NCI-H146 treated with DMSO at 0.1 percent for 48 hours (cell line): ENCODE measurements around the gene PRPF31.

Experiments
- DNase-seq: peaks from one replicate; lab custom pipeline; 2025; ENCODE audit not compliant: unreplicated experiment; lab: John Stamatoyannopoulos, UW

Gene PRPF31

DNA sequence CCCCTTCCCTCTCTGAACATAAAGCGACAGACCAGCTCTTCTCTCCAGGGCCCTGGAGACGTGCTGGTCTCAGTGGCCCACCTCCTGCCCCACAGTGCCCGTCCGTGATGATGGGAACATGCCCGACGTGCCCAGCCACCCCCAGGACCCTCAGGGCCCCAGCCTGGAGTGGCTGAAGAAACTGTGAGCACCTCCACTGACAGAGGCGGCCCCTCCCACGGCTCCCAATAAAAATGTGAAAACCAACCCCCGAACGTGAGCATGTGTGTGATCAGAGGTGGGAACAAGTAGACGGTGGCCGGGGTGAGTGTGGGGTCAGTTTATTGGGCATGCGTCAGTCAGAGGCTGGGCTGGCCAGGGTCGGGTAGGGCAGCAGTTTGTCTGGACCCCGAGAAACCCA, 8.8 kb upstream of the PRPF31 start:
- no peak for DNase-seq

DNA sequence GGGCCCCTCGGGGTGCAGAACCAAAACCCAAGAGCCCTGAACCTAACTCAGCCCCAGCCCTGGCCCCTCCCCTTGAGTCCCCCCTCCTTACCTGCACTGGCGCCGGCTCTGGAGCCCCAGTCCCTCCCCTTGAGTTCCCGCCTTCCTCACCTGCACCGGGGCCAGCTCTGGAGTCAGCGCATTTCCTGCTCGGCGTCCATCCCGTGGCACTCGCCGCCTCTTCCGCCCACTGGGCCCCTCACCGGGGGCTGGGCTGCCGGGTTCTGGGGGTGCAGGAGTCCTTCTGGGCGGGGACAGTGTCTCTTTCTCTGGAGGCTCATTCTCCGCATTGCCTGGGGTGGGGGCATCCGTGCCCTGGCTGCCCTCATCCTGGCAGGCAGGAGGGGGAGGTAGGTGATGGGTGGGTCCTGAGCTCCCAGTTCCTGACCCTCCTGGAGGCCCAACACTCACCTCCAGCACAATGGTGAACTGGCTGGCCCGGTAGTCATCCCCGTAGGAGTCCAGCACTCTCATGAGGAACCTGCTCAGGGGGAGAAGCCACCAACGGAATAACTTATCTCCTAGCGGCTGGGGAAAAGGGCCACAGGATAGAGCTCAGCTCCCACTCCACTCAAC, 7.6 kb upstream of the PRPF31 start:
- no peak for DNase-seq

DNA sequence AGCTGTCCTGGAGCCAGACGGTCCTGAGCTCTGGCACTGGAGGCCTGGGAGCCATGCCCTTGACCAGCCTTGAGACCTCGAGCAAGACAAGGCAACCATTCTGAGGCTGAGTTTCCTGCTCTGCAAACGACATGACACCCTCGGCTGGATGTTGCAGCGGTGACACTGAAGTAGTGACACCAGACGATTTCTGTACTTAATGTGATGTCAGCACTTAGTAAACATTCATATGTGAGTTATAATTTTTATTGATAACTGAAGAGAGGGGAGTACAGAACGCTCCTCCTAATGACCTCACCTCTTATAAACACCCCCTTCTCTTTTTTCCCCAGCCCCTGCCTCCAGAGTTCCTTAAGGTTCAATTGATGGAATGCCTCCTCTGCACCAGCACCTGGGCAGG, 7.1 kb upstream of the PRPF31 start:
- DNase-seq, result no peak

DNA sequence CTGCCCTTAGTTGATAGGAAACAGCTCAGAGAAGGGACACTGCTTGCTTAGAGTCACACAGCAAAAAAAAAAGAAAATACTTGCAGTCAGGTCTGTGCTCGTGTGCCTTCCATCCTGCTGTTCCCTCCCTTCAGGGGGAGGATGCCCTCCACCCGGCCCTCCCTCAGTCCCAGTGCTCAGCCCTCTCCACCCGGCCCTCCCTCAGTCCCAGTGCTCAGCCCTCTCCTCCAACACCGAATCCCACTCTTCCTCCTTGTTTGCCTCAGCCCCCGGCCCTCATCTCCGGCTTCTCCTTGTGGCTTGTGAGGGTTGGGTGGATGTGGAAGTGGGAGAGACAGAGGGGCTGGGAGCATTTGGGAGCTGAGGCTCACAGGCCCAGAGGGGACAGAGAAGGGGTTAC, 5.9 kb upstream of the PRPF31 start:
- no peak for DNase-seq

DNA sequence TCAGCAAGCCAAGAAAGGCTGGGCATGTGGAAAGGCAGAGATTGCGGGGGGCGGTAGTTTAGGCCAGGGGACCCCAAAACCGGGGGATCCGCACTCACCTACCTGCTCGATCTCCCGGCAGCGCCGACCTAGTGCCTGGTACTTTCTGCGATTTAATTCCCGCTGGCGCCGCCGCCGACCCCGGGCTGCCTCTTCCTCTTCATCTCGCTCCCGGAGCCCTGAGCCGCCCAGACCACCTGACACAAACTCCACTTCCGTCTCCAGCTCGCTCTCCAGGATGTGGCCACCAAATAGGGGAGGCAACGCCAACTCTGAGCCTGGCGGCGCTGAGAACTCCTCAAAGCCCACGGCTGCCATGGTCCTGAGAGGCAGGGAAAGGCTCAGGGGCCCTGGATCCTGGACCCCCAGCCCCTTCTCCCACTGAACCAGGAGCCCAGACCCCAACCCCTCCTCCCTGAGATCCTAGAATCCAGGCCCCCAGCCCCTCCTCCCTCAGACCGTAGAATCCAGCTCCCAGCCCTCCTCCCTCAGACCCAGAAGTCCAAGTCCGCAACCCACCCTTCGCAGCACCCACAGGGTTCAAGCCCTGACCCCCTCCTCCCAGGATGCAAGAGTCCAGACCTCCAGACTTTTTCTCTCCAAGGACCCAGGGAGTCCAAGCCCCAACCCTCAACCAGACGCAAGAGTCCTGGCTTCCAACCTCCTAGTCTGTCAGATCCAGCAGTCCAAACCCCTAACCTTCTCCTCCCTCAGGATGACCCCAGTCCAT, 1.0 kb upstream of the PRPF31 start:
- DNase-seq, result no peak

DNA sequence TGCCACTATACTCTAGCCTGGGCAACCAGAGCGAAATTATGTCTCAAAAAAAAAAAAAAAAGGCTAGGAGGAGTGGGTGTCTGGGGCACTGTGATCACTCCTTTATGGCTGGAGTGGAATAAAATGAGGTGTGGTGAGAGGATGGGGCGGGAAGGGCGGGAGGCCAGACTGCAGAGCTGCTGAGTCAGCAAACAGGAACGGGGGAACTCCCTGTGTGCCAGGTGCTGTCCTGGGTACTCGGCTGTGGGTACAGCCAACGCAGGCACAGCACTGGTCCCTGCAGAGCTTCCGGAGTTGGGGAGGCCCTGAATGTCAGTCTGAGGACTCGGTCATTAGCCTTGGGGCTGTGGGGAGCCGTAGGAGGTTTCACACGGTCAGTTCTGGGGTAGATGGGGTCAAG, 5.7 kb downstream of the PRPF31 start:
- DNase-seq, result no peak

DNA sequence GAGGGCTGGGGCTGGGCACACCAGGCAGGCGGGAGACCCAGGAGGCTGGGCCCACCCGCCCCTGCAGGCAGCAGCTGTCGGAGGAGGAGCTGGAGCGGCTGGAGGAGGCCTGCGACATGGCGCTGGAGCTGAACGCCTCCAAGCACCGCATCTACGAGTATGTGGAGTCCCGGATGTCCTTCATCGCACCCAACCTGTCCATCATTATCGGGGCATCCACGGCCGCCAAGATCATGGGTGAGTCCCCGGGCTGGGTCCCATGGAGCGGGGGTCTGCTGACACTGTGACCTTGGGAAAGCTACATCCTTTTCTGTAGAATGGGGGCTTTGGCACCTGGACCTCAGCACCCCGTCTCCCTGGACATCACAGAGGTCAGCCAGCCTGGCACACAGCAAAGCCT, 8.1 kb downstream of the PRPF31 start:
- no peak for DNase-seq

DNA sequence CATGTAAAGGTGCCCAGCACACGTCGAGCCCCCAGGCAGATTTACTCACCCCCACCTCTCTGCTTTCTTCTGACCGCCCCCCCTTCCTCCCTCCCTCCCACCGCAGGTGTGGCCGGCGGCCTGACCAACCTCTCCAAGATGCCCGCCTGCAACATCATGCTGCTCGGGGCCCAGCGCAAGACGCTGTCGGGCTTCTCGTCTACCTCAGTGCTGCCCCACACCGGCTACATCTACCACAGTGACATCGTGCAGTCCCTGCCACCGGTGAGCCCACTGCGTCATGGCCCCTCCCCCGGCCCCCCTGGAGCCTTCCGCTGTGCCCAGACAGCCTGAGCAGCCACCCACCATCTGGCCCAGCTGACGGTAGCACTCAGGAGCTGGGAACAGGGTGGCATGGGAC, 8.8 kb downstream of the PRPF31 start:
- no peak for DNase-seq

DNA sequence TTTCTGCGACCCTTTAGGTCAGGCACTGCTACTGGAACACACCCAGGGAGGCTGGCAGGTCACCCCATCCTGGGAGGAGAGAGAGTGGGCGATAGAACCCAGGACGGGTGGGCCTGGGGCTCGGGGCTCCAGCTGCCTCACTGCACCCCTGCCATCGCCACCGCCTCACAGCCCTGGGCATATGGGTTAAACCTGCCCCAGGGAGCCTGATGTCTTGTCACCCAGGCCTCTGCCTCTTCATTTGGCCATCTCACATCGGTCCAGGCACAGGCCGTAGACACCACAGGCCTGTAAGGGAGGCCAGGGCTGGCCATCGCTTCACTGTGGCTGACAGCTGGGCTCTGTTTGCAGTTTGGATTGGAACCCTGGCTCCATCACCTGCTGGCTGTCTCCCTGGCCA, 10.2 kb downstream of the PRPF31 start:
- DNase-seq, result no peak

DNA sequence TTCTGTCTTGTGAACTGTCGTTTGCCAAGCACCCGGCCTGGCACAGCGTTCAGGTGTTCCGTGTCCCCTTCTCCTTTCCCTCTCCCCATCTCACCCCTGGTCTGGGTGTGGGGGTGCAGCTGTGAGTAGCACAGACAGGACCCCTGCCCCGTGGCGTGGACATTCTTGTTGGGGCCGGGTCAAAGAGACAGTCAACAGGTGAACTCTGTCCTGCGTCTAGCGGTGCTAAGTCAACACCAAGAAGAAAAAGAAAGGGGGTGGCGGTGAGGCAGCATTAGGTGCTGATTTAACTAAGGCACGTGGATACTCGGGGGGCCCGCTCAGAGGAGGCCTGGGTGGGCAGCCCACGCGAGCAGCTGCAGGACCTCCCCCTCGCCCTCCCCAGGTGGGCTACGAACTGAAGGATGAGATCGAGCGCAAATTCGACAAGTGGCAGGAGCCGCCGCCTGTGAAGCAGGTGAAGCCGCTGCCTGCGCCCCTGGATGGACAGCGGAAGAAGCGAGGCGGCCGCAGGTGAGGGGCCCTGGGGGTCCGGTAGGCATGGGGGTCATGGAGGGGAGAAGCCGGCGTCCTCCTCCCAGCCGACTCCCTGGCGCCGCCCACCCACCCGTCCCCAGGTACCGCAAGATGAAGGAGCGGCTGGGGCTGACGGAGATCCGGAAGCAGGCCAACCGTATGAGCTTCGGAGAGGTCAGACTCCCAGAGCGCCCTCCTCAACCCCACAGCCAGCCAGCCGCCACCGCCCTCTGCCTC, 12.3 kb downstream of the PRPF31 start:
- DNase-seq, result no peak

DNA sequence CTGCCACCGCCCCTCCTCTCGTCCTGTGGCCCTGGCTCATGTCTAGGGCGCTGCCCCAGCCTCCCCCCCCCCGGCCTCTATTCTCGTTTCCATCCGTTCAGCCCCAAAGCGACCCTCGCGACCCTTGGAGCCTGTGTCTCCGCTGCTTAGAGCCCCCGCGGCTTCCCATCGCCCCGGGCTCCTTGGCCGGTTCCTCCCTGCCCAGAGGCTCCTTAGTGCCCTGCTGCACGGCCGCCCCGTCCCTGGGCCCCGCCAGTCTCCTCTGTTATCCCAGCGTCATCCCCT, 12.8 kb downstream of the PRPF31 start:
- DNase-seq, result no peak

DNA sequence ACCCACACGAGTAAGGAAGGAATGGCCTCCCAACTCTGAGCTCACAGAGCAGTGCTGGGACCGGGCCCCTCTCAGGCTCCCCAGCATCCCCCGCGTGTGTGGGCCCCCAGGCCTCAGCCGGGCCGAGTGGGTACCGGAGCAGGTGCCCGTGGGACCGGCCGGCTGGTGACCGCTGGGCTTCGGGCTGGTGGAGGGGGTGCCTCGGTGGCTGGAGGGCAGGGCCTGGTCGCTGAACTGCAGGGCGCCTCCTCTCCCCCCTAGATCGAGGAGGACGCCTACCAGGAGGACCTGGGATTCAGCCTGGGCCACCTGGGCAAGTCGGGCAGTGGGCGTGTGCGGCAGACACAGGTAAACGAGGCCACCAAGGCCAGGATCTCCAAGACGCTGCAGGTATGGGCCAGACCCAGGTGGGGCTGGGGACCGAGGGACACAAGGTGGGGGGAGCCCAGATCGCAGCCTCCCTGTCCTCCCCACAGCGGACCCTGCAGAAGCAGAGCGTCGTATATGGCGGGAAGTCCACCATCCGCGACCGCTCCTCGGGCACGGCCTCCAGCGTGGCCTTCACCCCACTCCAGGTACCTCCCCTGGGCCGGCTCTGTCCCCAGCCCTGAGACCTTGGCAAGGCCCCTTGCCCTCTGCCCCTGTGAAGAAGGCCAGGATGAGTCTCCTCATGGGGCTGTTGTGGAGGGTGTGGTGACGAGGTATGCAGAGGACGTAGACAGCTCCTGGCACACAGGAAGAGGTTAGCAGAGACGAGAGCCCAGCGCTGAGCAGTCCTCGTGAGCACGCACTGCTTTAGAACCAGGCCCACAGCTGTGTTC, 13.5 kb downstream of the PRPF31 start:
- DNase-seq, result no peak

DNA sequence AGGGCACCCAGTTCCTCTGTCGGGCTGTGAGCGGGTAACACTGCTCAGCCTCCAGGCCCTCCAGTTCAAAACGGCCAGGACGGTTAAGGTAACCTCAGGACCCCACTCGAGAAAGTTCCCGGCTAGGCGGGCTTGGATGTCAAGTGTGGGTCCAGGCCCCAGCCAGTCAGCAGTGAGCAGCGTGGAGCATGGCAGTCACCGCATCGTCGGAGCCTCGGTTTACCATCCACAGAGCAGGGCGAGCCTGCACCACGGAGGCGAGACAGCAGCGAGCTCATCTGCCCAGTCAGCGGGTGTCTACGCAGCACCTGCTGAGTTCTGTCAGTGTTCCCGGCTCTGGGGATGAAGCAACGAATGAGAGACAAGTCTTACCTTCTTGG, 14.1 kb downstream of the PRPF31 start:
- no peak for DNase-seq

DNA sequence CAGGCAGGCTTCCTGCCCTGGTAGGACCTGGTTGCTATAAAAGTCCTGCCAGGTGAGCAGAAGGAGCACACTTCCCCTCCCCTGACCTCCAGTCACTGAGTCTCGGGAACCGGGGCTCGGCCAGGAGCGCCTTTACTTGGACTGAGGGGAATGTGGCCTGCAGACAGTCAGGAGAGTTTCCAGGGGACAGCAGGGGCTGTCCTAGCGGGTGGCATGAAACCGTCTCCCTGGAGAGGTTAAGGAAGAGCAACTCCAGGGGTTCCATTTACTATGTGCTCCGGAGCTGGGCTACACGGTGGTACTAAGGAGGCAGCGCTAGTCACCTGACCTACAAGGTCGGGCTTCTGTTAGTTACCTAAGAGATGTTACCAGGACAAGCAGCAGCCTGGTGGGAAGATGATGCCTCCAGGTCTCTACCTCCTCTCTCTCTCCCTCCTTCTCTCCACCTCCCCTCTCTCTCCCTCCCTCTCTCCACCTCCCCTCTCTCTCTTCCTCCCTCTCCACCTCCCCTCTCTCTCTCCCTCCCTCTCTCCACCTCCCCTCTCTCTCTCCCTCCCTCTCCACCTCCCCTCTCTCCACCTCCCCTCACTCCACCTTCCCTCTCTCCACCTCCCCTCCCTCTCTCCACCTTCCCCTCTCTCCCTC, 17.9 kb downstream of the PRPF31 start:
- peak; percentile 47 for DNase-seq

DNA sequence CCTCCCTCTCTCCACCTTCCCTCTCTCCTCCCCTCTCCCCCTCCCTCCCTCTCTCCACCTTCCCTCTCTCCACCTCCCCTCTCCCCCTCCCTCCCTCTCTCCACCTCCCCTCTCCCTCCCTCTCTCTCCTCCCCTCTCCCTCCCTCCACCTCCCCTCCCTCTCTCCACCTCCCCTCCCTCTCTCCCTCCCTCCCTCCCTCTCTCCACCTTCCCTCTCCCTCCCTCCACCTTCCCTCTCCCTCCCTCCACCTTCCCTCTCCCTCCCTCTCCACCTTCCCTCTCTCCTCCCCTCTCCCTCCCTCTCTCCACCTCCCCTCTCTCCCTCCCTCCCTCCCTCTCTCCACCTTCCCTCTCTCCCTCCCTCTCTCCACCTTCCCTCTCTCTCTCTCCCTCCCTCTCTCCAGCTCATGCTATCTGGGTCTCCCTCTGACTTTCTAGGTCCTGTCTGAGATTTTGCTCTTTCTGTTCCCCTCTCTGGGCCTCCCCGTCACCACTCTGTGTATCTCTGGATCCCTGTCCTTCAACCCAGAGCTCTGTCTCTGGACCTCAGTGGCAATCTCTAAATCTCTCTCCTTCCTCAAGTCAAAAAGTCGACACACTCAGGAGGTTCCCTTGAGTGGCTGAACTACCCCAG, 18.5 kb downstream of the PRPF31 start:
- no peak for DNase-seq

DNA sequence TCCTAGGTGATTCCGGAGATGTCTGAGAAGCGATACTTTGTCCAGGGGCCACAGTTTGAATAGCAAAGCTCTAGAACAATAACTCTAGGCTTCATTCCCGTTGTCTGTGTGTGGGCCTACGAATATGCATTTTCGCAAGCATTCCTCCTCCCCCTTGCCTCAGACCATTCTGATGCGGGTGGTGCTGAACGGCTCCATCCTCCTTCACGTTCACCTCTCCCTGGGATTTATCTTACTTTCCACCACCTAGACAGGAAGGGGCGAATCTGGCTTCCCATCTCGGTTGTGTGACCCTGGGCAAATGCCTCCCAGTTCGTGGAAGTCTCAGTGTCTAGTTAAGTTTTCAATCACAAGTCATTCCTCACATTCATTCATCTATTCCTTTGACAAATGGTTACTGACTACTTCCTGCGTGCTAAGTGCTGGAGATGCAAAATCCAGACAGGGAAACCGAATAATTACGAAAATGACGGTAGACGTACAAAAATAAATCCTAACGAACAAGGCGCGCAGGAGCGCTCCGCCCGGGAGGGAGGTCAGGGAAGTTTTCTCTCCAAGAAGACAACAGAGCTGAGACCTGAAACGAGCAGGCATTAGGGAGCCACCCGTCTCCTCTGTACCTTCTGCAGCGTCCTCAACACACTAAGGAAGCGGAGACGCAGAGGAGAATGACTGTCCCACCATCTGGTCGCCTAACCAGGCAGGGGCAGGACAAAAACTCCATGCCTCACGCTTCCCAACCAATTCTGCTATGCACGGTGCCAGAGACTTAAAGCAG, 20.7 kb downstream of the PRPF31 start:
- peak; percentile 29 for DNase-seq

DNA sequence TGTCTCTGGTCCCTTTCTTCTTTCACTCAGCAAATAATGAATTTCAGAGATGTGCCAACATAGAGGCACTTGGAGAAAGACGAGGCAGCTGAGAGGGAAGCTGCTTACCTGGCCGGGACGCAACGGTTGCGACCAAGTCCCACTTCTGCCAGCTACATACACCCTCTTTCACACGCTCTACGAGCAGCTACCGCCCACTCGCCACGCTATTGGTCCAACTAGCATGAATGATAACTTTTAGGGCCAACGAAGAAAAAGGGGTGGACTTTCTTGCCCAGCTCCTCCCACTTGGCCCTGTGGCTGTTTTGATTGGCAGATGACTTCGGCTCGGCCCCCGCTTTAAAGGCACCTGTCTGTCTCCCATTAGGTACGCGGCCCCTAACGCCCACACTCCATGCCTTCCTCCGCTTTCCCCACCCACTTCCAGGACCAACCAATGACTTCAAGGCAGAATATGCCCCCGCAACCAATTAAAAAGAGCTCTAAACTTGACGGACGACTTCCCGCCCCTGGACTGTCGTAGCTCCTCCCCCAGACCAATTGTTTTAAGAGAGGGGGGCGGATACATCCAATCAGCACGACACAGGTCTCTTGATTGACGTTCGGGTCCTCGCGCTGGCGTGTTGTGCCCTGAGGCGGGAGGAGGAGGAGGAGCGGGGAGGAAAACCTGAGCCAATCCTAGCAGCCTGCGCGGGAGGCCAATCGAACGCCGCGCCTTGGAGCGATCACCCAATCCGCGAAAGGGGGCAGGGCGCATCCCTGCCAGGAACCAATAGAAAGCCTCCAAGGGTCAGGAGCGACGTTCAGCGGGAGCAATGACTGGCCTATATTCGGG, 21.5 kb downstream of the PRPF31 start:
- DNase-seq, result peak; percentile 100

DNA sequence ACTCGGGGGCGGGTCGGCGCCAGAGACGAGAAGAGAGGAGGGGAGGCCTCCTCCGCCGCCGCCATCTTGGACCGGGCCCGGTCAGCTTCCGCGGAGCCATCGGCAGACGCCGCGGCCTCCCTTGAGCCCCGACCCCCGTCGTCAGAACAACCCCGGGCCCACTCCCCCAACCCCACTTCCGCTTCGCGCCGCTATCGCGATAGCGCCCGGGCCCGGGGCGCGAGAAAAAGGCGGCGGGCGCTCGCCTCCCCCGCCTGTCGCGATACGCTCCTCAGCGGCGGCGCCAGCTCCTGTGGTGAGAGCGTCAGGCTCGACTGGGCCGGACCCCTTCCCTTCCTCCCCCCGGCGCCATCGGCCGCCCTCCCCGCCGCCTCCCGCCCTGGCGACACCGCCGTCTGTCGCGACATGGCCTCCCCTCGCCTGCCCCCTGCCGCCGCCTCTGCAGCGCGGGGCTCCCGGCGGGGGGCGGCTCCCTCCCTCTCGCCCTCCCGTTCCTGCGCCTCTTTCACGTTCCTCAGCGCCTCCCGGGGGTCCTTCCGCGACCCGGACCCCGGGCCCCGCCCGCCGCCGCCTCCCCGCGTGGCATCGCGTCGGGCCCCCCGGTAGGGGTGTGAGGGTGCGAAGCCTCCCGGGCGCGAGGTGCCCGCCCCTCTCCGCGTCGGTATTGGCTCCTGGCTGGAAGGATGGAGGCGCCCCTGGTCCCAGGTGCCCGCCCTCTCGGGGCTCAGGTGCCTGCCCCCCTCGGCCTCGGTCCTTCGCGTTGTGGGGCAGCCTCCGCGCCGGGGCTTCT, 22.3 kb downstream of the PRPF31 start, which contains the start of gene CNOT3:
TSS of gene CNOT3 (plus strand) at position 64 of the 790 bp plus-strand sequence. CDS start 5,217 bp downstream, outside the sequence.
- DNase-seq, result no peak
